ENCODE results near the gene MGMT. TPM values are rescaled to one million over a fixed set of nuclear protein-coding genes. Genes with fewer than 3 reads are reported as not detected.

Gene MGMT
- polyA plus RNA-seq, 1 donor from 2014 or later = 0.94 TPM

GRCh38 chr10:129421399-129422010 is 45.5 kb upstream of the MGMT start:
- Histone ChIP-seq H3K9me2 (ENCODE audit: insufficient read depth, low read length) (no peaks in the 10 kb centered on the region), H3K27ac (ENCODE audit: low read length) (no peak overlapping the region), H3K4me3 (ENCODE audit: low read length) (no peak overlapping the region), H3K27me3 (ENCODE audit: insufficient read depth, low read depth, low read length) (no peaks in the 10 kb centered on the region), H3K9ac (ENCODE audit: low read length) (no peak overlapping the region), H3F3A (ENCODE audit: insufficient read depth, low read length, poor library complexity, severe bottlenecking) (no peaks in the 10 kb centered on the region), H3K79me2 (replicated peaks; ENCODE audit: insufficient read depth, low read length) (no peaks in the 10 kb centered on the region), H3K9me3 (ENCODE audit: low read length) (no peaks in the 10 kb centered on the region), H4K20me1 (ENCODE audit: insufficient read depth) (no peaks in the 10 kb centered on the region), H3K36me3 (ENCODE audit: insufficient read depth, low read length) (no peaks in the 10 kb centered on the region), H3K4me2 (ENCODE audit: low read length) (no peak overlapping the region), H2AFZ (ENCODE audit: low read depth, low read length) (no peak overlapping the region)
- TF ChIP-seq EP300 (conservative IDR thresholded peaks at IDR 0.05; ENCODE audit: poor library complexity, severe bottlenecking) (no peak), MXI1 (conservative IDR thresholded peaks at IDR 0.05; ENCODE audit: poor library complexity, severe bottlenecking) (no peak), SMC3 (conservative IDR thresholded peaks at IDR 0.05; ENCODE audit: poor library complexity) (no peak), REST (IDR thresholded peaks at IDR 0.05; ENCODE audit: borderline replicate concordance) (no peak), EZH2 (IDR thresholded peaks at IDR 0.05; ENCODE audit: borderline replicate concordance, insufficient read depth, low read length, poor library complexity, severe bottlenecking) (no peak)

GRCh38 chr10:129424978-129425377 is 42.1 kb upstream of the MGMT start:
- Histone ChIP-seq H4K20me1 (ENCODE audit: insufficient read depth) (no peaks in the 10 kb centered on the region), H3K36me3 (ENCODE audit: insufficient read depth, low read length) (no peaks in the 10 kb centered on the region), H2AFZ (ENCODE audit: low read depth, low read length) (no peak overlapping the region), H3K4me3 (ENCODE audit: low read length) (no peak overlapping the region), H3K27ac (ENCODE audit: low read length) (no peak overlapping the region), H3K79me2 (replicated peaks; ENCODE audit: insufficient read depth, low read length) (no peaks in the 10 kb centered on the region), H3K9me3 (ENCODE audit: low read length) (no peaks in the 10 kb centered on the region), H3K9me2 (ENCODE audit: insufficient read depth, low read length) (no peaks in the 10 kb centered on the region), H3F3A (ENCODE audit: insufficient read depth, low read length, poor library complexity, severe bottlenecking) (no peaks in the 10 kb centered on the region), H3K9ac (ENCODE audit: low read length) (no peak overlapping the region), H3K4me2 (ENCODE audit: low read length) (no peak overlapping the region), H3K27me3 (ENCODE audit: insufficient read depth, low read depth, low read length) (no peaks in the 10 kb centered on the region)
- no peak for TF ChIP-seq POLR2AphosphoS5 (IDR thresholded peaks at IDR 0.05)
- TF ChIP-seq REST (IDR thresholded peaks at IDR 0.05; ENCODE audit: borderline replicate concordance) = no peak

All from neural cell (in vitro differentiated cells).